Uterus (tissue), 4 donors: ENCODE results near the gene NYAP1. TPM values are rescaled to one million over a fixed set of nuclear protein-coding genes. Genes with fewer than 3 reads are reported as not detected.
"Not testable (repeated sequence)": the region's sequence is repeated elsewhere in the genome, so short reads cannot be mapped to it uniquely, and the experiment has no call there.

Source experiments
- DNase-seq, 2 donors: peaks; one replicate each; pipeline ENCODE4 v3.0.0-alpha.2; 2019 to 2020
- H3K27ac ChIP-seq, 2 donors: fragments of 200-600 bp; sonication (generic); 1 replicate in 1 of 2; 2 replicates in 1 of 2; pipeline ENCODE4 v1.5.1; 2016 to 2018
- H3K27me3 ChIP-seq, 2 donors: fragments of 200-600 bp; sonication (generic); one replicate each; pipeline ENCODE4 v1.5.1; 2018 to 2019; ENCODE audit warnings: control low read depth in 1 of 2
- H3K36me3 ChIP-seq, 2 donors: fragments of 200-600 bp; sonication (generic); one replicate each; pipeline ENCODE4 v1.5.1; 2019; ENCODE audit warnings: control low read depth in 1 of 2
- H3K4me1 ChIP-seq, 2 donors: fragments of 200-600 bp; sonication (generic); one replicate each; pipeline ENCODE4 v1.5.1; 2018 to 2019; ENCODE audit warnings: control low read depth in 1 of 2
- H3K4me3 ChIP-seq, 2 donors: fragments of 200-600 bp; sonication (generic); 1 replicate in 1 of 2; 2 replicates in 1 of 2; pipeline ENCODE4 v1.5.1; 2018 to 2019; ENCODE audit warnings: mild to moderate bottlenecking in 1 of 2
- H3K9me3 ChIP-seq, 2 donors: fragments of 200-600 bp; sonication (generic); one replicate each; pipeline ENCODE4 v1.5.1; 2019; ENCODE audit warnings: control low read depth in 1 of 2
- CTCF ChIP-seq, 4 experiments: fragments of 200-600 bp in 2 of 4; fragments of 450-650 bp in 2 of 4; sonication (generic) in 2 of 4; IDR thresholded peaks; one replicate each; pipeline ENCODE4 v1.5.1; 2016 to 2019; ENCODE audit warnings: antibody characterized with exemption in 4 of 4, mild to moderate bottlenecking in 2 of 4, moderate library complexity in 1 of 4
- POLR2A ChIP-seq, 2 donors: fragments of 450-650 bp; IDR thresholded peaks; one replicate each; pipeline ENCODE4 v1.6.1; 2016; ENCODE audit warnings: antibody characterized with exemption in 2 of 2, mild to moderate bottlenecking in 1 of 2, moderate library complexity in 1 of 2
- intact Hi-C: fragments of 100-400 bp; cut with DNase I; formaldehyde crosslinking; loops from one replicate; pipeline ENCODE4 v1.15.1; 2023; ENCODE audit warnings: low total_unique reads
- total RNA-seq, 4 donors: library from RNA; depleted of rRNA in 3 of 4; stranded (reverse); fragments of >200 nt in 3 of 4; gene quantifications; one replicate each; pipeline versions ENCODE4 v1.1.0 to v1.2.4, GENCODE V29; 2014 to 2023
- donor health status: DM: yes; HTN: yes; CAD: no.

The NYAP1 gene
- total RNA-seq, 4 donors from 2014 or later: 0.29 to 6.5 (median 2.4) TPM

DNA sequence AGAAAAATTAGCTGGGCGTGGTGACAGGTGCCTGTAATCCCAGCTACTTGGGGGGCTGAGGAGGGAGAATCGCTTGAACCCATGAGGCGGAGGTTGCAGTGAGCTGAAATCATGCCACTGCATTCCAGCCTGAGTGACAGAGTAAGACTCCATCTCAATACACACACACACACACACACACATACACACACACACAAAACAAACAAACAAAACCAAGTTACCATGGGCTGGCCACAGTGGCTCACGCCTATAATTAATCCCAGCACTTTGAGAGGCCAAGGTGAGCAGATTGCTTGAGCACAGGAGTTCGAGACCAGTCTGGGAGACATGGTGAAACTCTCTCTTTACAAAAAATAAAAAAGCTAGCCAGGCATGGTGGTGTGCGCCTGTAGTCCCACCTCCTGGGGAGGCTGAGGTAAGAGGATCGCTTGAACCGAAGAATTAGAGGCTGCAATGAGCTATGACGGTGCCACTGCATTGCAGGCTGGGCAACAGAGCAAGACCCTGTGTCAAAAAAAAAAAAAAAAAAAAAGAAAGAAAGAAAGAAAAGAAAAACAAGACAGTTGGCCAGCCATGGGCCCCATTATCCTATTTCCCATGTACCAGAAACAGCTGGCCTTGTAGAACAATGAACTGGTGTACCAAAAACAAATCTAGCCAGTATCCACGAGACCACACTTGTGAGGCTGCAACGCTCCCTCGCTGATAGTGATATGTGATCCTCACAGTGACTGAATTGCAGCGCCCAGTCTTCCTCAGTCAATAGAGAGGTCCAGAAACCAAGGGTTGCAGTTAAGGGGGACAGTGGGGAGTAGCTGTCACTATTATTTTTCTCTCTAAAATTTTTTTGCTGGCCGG, 48.7 kb downstream of the NYAP1 start:
- Histone ChIP-seq H3K4me3 (no peak overlapping the region), H3K36me3 (no peaks in the 10 kb centered on the region), H3K9me3 (no peaks in the 10 kb centered on the region), H3K4me1 (no peaks in the 10 kb centered on the region), H3K27me3 (no peaks in the 10 kb centered on the region), H3K27ac (no peak overlapping the region)
- TF ChIP-seq CTCF (IDR thresholded peaks at IDR 0.05) (no peak), POLR2A (IDR thresholded peaks at IDR 0.05) (no peak)
- intact Hi-C loops: no loop called here
- no peak for DNase-seq

DNA sequence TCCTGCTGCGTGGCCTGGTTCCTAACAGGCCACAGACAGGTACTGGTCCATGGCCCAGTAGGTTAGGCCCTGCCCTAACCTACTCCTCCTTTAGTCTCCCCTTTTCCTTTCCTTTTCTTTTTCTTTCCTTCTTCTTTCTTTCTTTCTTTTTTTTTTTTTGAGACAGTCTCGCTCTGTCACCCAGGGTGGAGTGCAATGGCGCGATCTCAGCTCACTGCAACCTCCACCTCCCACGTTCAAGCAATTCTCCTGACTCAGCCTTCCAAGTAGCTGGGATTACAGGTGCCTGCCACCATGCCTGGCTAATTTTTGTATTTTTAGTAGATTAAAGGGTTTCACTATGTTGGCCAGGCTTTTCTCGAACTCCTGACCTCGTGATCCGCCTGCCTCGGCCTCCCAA, 52.3 kb downstream of the NYAP1 start:
- DNase-seq, H3K36me3 ChIP-seq, intact Hi-C loops, H3K27ac ChIP-seq, H3K27me3 ChIP-seq, H3K4me3 ChIP-seq, H3K4me1 ChIP-seq, H3K9me3 ChIP-seq: not testable (repeated sequence)

- H3K27ac ChIP-seq, H3K36me3 ChIP-seq, H3K9me3 ChIP-seq, H3K4me3 ChIP-seq, H3K27me3 ChIP-seq, H3K4me1 ChIP-seq, DNase-seq, intact Hi-C loops: not testable (repeated sequence)
Measured at GRCh38 chr7:100536695-100537094, 53.0 kb downstream of the NYAP1 start.

DNA sequence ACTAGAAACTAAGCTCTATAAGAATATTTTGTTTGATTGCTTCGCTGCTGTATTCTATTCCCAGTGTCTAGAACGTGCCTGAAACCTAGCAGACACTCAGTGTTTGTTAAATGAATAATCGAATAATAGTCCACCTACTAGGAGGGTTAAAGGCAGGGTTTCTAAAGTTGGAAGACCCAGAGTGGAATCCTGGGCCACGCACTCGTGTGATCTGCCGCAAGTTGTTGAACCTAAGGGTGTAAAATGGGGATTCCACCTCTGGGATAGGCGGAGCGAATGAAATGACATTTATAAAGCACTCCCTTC, 54.6 kb downstream of the NYAP1 start:
- peaks cover 2 to 4% of the 10 kb centered on the region in 2 donors for H3K4me1 ChIP-seq
- TF ChIP-seq POLR2A (IDR thresholded peaks at IDR 0.05) (no peak), CTCF (IDR thresholded peaks at IDR 0.05) (no peak)
- H3K27me3 ChIP-seq: no peaks in the 10 kb centered on the region
- H3K9me3 ChIP-seq: no peaks in the 10 kb centered on the region
- H3K4me3 ChIP-seq: no peak overlapping the region
- intact Hi-C loops: no loop called here
- DNase-seq: no peak
- peak overlapping the region in 1 of 2 donors; percentile 53 for H3K27ac ChIP-seq
- no peaks in the 10 kb centered on the region for H3K36me3 ChIP-seq

DNA sequence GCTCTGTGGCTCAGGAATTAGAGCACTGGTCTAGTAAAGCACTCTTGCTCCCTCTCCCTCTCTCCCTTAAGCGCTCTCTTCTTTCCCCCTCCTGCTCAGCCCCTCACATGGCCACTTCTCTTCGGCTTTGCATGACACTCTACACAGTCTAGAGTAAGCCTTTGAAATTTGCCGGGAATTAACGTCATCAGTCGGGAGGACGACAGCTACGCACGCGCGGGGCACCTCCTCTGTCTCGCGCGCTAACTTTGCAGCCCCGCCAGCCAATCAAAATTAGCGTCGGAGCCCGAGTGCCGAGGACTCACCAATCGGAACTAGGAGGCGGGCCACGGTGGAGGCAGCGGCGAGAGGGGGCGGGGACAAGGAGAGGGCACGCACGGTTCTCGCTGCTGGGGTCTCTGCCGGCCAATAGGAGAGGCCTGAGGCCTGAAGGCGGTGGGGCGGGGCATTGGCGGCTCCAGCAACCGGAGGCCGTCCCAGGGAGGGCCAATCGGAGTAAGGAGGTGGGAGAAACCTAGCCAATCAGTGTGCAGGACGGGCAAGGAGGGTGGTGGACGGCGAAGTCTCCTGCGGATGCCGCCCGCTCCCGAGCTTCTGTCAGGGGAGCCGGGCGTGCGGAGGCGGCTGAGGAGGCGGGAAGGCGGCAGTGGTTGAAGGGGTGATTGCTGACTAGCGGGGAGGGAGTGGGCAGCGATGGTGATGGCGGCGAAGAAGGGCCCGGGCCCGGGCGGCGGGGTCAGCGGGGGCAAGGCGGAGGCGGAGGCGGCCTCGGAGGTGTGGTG, 55.1 kb downstream of the NYAP1 start, which contains the start of gene AGFG2:
Gene AGFG2, plus strand, starts transcription at position 550 of the 782 bp plus-strand sequence. Its CDS starts 144 bp downstream, at position 694.
- H3K36me3 ChIP-seq: no peaks in the 10 kb centered on the region
- H3K27ac ChIP-seq: peak within 1 kb of the TSS; percentile 44 to 82
- TF ChIP-seq CTCF (IDR thresholded peaks at IDR 0.05): peak in 1 of 4 experiments; percentile 25
- TF ChIP-seq POLR2A (IDR thresholded peaks at IDR 0.05): peak; percentile 92 to 93
- no peaks in the 10 kb centered on the region for H3K9me3 ChIP-seq
- DNase-seq: peak; percentile 100
- H3K27me3 ChIP-seq: no peaks in the 10 kb centered on the region
- intact Hi-C loops: no loop called here
- H3K4me1 ChIP-seq: peaks cover 7 to 8% of the 10 kb centered on the region in 2 donors
- peak within 1 kb of the TSS; percentile 77 to 78 for H3K4me3 ChIP-seq

GRCh38 chr7:100539436-100540006, 55.8 kb downstream of the NYAP1 start:
- no peak for DNase-seq
- Histone ChIP-seq H3K4me3 (peak overlapping the region; percentile 77 to 78), H3K36me3 (no peaks in the 10 kb centered on the region), H3K9me3 (no peaks in the 10 kb centered on the region), H3K27me3 (no peaks in the 10 kb centered on the region), H3K4me1 (peaks cover 11 to 13% of the 10 kb centered on the region in 2 donors), H3K27ac (peak overlapping the region; percentile 44 to 82)
- intact Hi-C loops: no loop called here
- no peak for TF ChIP-seq CTCF (IDR thresholded peaks at IDR 0.05)
- no peak for TF ChIP-seq POLR2A (IDR thresholded peaks at IDR 0.05)
